Measurements from ENCODE around the gene RBL1. TPM values are rescaled to one million over a fixed set of nuclear protein-coding genes. Genes with fewer than 3 reads are reported as not detected.

RBL1 gene
- total RNA-seq, 1 donor from 2014 or later, result 3.2 TPM

- TF ChIP-seq, protein P1, sequence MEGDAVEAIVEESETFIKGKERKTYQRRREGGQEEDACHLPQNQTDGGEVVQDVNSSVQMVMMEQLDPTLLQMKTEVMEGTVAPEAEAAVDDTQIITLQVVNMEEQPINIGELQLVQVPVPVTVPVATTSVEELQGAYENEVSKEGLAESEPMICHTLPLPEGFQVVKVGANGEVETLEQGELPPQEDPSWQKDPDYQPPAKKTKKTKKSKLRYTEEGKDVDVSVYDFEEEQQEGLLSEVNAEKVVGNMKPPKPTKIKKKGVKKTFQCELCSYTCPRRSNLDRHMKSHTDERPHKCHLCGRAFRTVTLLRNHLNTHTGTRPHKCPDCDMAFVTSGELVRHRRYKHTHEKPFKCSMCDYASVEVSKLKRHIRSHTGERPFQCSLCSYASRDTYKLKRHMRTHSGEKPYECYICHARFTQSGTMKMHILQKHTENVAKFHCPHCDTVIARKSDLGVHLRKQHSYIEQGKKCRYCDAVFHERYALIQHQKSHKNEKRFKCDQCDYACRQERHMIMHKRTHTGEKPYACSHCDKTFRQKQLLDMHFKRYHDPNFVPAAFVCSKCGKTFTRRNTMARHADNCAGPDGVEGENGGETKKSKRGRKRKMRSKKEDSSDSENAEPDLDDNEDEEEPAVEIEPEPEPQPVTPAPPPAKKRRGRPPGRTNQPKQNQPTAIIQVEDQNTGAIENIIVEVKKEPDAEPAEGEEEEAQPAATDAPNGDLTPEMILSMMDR (IDR thresholded peaks at IDR 0.05; ENCODE audit: insufficient read depth, low read length, severe bottlenecking), result no peak
- FAIRE-seq (no peak), DNase-seq (ENCODE audit: low read depth) (no peak)
Observed at GRCh38 chr20:36950414-36951197, 145.2 kb downstream of the RBL1 start.

More at GRCh38 chr20:36950414-36951197, 145.2 kb downstream of the RBL1 start:
- H3K36me3 ChIP-seq (ENCODE audit: control insufficient read depth, insufficient read depth, low read length), result no peaks in the 10 kb centered on the region
- H3K27me3 ChIP-seq (ENCODE audit: control insufficient read depth, insufficient read depth, low read length), result no peaks in the 10 kb centered on the region
- H3K4me3 ChIP-seq (ENCODE audit: low read depth, low read length), result peak overlapping the region; percentile 62

Other genes with a start within 250 kb of the RBL1 start
- gene TLDC2, start 219.9 kb downstream of the RBL1 start, total RNA-seq, result 0.13 and 0.26 TPM in 2 replicates
- 1.8 and 2.2 TPM in 2 replicates for gene SAMHD1, start 144.3 kb downstream of the RBL1 start, total RNA-seq
- 178 and 216 TPM in 2 replicates for gene RPN2, start 83.3 kb upstream of the RBL1 start, total RNA-seq
- gene MROH8, start 83.6 kb upstream of the RBL1 start, total RNA-seq, result under 0.01 and 0.13 TPM in 2 replicates
- not detected in 2 replicates for gene GHRH, start 165.8 kb upstream of the RBL1 start, total RNA-seq
- 14.8 and 21.1 TPM in 2 replicates for gene MANBAL, start 193.7 kb upstream of the RBL1 start, total RNA-seq